ENCODE data around the gene SLC38A8.

- no peak for TF ChIP-seq CTCF (IDR thresholded peaks at IDR 0.05; ENCODE audit: low read depth, low read length, poor library complexity, severe bottlenecking)
- no peak for TF ChIP-seq EZH2phosphoT487 (IDR thresholded peaks at IDR 0.05; ENCODE audit: borderline replicate concordance, low read length)
Observed at GRCh38 chr16:83978401-83978904, 64.1 kb downstream of the SLC38A8 start.

Measured in DOHH2 (cell line).